Loucy (cell line): Measurements from ENCODE around the gene NOVA2.

Experiments used
- CTCF ChIP-seq: fragments of 200-600 bp; sonication (generic); conservative IDR thresholded peaks from 2 replicates; pipeline ENCODE4 v1.5.1; 2014; ENCODE audit warnings: mild to moderate bottlenecking, antibody characterized with exemption, low read length
- EZH2phosphoT487 ChIP-seq: fragments of 200-600 bp; IDR thresholded peaks from 2 replicates; pipeline ENCODE4 v1.6.1; 2018; ENCODE audit warnings: antibody characterized with exemption, mild to moderate bottlenecking, moderate library complexity, borderline replicate concordance

GRCh38 chr19:46017095-46017429, 43.4 kb upstream of the NOVA2 start:
- TF ChIP-seq CTCF (peak; percentile 29), EZH2phosphoT487 (no peak)
